ENCODE results near the gene PCK1. TPM values are rescaled to one million over a fixed set of nuclear protein-coding genes. Genes with fewer than 3 reads are reported as not detected.

PCK1 gene
- total RNA-seq, 1 experiment from 2014 or later: not detected

DNA sequence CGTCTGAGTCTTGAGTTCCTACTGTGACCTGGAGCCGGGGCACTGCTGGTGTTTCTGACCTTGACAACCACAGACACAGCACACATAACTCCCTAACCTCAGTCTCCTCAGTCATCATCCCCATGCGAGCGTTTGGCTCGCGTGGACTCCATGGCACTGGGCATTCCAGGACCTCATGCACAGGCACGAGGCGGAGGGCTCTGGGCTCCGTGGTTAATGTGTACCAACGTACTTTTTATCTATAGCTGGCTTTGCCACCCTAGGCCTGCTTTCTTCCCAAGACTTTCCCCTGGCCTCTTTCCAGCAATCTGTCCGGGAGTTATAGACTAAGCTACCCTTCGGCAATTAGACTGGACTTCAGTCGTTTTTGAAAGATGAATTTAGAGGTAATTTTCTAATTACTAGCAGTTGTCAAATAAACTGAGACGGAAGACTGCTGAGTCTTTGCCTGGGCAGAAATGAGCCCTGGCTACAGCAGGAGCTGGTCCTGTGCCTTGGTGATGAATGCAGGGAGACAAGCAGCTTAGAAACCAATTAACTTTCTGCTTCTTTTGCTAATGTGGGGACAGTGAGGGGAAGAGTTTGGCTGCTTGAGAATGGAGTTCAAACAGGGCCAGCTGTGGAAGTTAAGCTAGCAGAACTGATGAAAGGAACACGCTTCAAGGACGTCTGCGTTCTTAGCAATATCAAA is 19.9 kb upstream of the PCK1 start:
- Histone ChIP-seq H4K20me1 (ENCODE audit: low read length) (no peaks in the 10 kb centered on the region), H2AFZ (ENCODE audit: low read length) (no peak overlapping the region), H3K4me2 (ENCODE audit: low read length) (no peak overlapping the region), H3F3A (ENCODE audit: low read length, unreplicated experiment) (no peaks in the 10 kb centered on the region), H3K36me3 (ENCODE audit: low read depth, low read length) (no peaks in the 10 kb centered on the region), H3K9ac (ENCODE audit: low read length) (no peak overlapping the region), H3K4me1 (ENCODE audit: insufficient read depth, low read length) (peaks cover 9% of the 10 kb centered on the region; the same call in 1 of the 2 replicates), H3K79me2 (ENCODE audit: low read length) (no peaks in the 10 kb centered on the region), H3K4me3 (ENCODE audit: low read length) (no peak overlapping the region), H3K27ac (ENCODE audit: low read length) (no peak overlapping the region), H3K27me3 (ENCODE audit: low read length) (peaks cover 56% of the 10 kb centered on the region), H3K9me3 (ENCODE audit: low read length) (no peaks in the 10 kb centered on the region), H3K9me2 (replicated peaks; ENCODE audit: low read length) (no peaks in the 10 kb centered on the region)
- no TSS peak for BruUV-seq (replicated peaks)
- intact Hi-C loops (cut with micrococcal nuclease): no loop called here
- ChIA-PET POLR2A (ENCODE audit: unreplicated experiment) (no interaction called here), CTCF (no interaction called here)
- DNase-seq: no peak
- TF ChIP-seq EZH2phosphoT487 (IDR thresholded peaks at IDR 0.05; ENCODE audit: borderline replicate concordance, low read length): no peak
- TF ChIP-seq EZH2 (IDR thresholded peaks at IDR 0.05; ENCODE audit: low read length, unreplicated experiment): no peak
- TF ChIP-seq, protein P1, sequence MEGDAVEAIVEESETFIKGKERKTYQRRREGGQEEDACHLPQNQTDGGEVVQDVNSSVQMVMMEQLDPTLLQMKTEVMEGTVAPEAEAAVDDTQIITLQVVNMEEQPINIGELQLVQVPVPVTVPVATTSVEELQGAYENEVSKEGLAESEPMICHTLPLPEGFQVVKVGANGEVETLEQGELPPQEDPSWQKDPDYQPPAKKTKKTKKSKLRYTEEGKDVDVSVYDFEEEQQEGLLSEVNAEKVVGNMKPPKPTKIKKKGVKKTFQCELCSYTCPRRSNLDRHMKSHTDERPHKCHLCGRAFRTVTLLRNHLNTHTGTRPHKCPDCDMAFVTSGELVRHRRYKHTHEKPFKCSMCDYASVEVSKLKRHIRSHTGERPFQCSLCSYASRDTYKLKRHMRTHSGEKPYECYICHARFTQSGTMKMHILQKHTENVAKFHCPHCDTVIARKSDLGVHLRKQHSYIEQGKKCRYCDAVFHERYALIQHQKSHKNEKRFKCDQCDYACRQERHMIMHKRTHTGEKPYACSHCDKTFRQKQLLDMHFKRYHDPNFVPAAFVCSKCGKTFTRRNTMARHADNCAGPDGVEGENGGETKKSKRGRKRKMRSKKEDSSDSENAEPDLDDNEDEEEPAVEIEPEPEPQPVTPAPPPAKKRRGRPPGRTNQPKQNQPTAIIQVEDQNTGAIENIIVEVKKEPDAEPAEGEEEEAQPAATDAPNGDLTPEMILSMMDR (conservative IDR thresholded peaks at IDR 0.05; ENCODE audit: low read depth, low read length): no peak
- ATAC-seq: no peak

DNA sequence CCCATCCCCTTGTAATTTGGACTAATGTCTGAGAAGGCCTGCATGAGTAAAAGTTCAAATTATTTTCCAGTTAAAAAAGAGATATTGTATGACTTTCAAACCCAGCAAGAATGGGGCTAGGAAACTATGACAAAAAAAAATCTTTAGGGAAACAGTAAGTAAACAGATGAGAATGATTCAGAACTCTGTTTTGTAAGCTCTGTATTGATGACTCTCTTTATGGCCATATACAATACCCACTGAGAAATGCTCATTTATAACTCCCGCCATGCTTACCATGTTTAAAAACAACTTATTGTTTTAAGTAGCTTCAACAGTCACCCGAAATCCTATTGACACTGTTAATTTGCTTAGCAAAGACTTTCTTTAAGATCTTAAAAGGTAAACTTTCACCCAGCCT is 17.2 kb upstream of the PCK1 start:
- Histone ChIP-seq H3K79me2 (ENCODE audit: low read length) (no peaks in the 10 kb centered on the region), H3F3A (ENCODE audit: low read length, unreplicated experiment) (no peaks in the 10 kb centered on the region), H3K9ac (ENCODE audit: low read length) (no peak overlapping the region), H3K9me3 (ENCODE audit: low read length) (no peaks in the 10 kb centered on the region), H4K20me1 (ENCODE audit: low read length) (no peaks in the 10 kb centered on the region), H2AFZ (ENCODE audit: low read length) (no peak overlapping the region), H3K4me2 (ENCODE audit: low read length) (no peak overlapping the region), H3K27me3 (ENCODE audit: low read length) (peaks cover 31% of the 10 kb centered on the region), H3K9me2 (replicated peaks; ENCODE audit: low read length) (no peaks in the 10 kb centered on the region), H3K36me3 (ENCODE audit: low read depth, low read length) (no peaks in the 10 kb centered on the region), H3K27ac (ENCODE audit: low read length) (no peak overlapping the region), H3K4me3 (ENCODE audit: low read length) (no peak overlapping the region), H3K4me1 (ENCODE audit: insufficient read depth, low read length) (peaks cover 27% of the 10 kb centered on the region)
- no TSS peak for BruUV-seq (replicated peaks)
- peak; percentile 25; the same call in 1 of the 2 replicates for ATAC-seq
- peak; percentile 54 for DNase-seq
- intact Hi-C loops (cut with micrococcal nuclease): no loop called here
- TF ChIP-seq EZH2 (IDR thresholded peaks at IDR 0.05; ENCODE audit: low read length, unreplicated experiment) (no peak), EZH2phosphoT487 (IDR thresholded peaks at IDR 0.05; ENCODE audit: borderline replicate concordance, low read length) (no peak)
- TF ChIP-seq, protein P1 (conservative IDR thresholded peaks at IDR 0.05; ENCODE audit: low read depth, low read length): no peak
- ChIA-PET CTCF (no interaction called here), POLR2A (ENCODE audit: unreplicated experiment) (no interaction called here)

DNA sequence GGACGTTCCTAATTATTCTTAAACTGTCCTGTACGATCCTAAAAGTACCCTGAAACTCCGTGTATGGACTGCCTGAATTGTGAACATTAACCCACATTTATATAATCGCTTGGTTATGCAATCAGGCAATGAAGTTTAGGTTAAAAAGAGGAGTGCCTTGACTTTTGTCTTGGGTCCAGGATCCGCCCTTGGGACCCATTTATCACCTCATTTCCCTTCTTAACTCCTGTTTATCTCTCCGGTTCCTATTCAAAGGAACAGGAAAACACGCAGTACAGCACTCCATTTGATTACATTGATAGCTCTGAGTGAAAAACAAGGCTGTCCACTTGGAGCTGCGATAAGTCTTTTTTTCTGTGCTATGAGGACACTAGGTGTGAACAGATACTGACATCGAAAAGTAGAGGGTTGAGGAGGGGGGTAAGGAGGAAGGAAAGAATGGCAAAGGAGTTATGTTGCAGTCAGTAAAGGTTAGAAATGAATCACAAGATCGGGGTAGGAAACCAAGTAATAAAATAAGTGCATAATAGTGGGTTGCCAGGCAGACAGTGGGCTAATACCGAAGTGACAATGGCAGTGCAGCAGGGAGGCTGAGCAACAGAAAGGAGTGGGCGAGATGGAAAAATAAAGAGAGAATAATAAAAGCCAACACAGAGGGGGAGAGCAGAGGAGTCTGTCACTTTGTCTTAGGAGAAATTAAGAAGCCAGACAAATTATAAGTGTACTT is 15.9 kb upstream of the PCK1 start:
- peaks cover 22% of the 10 kb centered on the region for H3K27me3 ChIP-seq (ENCODE audit: low read length)

More for the DNA sequence above, 15.9 kb upstream of the PCK1 start:
- Histone ChIP-seq H3K9ac (ENCODE audit: low read length) (no peak overlapping the region), H3K9me3 (ENCODE audit: low read length) (no peaks in the 10 kb centered on the region), H3K9me2 (replicated peaks; ENCODE audit: low read length) (no peaks in the 10 kb centered on the region), H4K20me1 (ENCODE audit: low read length) (no peaks in the 10 kb centered on the region), H3K27ac (ENCODE audit: low read length) (no peak overlapping the region), H3K4me2 (ENCODE audit: low read length) (no peak overlapping the region), H3K4me1 (ENCODE audit: insufficient read depth, low read length) (peaks cover 27% of the 10 kb centered on the region), H3F3A (ENCODE audit: low read length, unreplicated experiment) (no peaks in the 10 kb centered on the region), H3K36me3 (ENCODE audit: low read depth, low read length) (no peaks in the 10 kb centered on the region), H3K79me2 (ENCODE audit: low read length) (no peaks in the 10 kb centered on the region), H3K4me3 (ENCODE audit: low read length) (no peak overlapping the region), H2AFZ (ENCODE audit: low read length) (no peak overlapping the region)
- BruUV-seq (replicated peaks): no TSS peak
- ATAC-seq (no peak), DNase-seq (no peak)
- TF ChIP-seq, protein P1 (conservative IDR thresholded peaks at IDR 0.05; ENCODE audit: low read depth, low read length): no peak
- TF ChIP-seq EZH2phosphoT487 (IDR thresholded peaks at IDR 0.05; ENCODE audit: borderline replicate concordance, low read length): no peak
- no peak for TF ChIP-seq EZH2 (IDR thresholded peaks at IDR 0.05; ENCODE audit: low read length, unreplicated experiment)
- intact Hi-C loops (cut with micrococcal nuclease): no loop called here
- ChIA-PET POLR2A (ENCODE audit: unreplicated experiment) (no interaction called here), CTCF (no interaction called here)
